ENCODE data around the gene MYBPC3. TPM values are rescaled to one million over a fixed set of nuclear protein-coding genes. Genes with fewer than 3 reads are reported as not detected.

MYBPC3 gene
- total and polyA plus RNA-seq, 10 of the 15 experiments (the other 5 are each of a cell fraction or from before 2014, with no cell fraction given), result 0.03 to 0.08 (median 0.03) TPM; not detected in 7

- TF ChIP-seq, protein P1, sequence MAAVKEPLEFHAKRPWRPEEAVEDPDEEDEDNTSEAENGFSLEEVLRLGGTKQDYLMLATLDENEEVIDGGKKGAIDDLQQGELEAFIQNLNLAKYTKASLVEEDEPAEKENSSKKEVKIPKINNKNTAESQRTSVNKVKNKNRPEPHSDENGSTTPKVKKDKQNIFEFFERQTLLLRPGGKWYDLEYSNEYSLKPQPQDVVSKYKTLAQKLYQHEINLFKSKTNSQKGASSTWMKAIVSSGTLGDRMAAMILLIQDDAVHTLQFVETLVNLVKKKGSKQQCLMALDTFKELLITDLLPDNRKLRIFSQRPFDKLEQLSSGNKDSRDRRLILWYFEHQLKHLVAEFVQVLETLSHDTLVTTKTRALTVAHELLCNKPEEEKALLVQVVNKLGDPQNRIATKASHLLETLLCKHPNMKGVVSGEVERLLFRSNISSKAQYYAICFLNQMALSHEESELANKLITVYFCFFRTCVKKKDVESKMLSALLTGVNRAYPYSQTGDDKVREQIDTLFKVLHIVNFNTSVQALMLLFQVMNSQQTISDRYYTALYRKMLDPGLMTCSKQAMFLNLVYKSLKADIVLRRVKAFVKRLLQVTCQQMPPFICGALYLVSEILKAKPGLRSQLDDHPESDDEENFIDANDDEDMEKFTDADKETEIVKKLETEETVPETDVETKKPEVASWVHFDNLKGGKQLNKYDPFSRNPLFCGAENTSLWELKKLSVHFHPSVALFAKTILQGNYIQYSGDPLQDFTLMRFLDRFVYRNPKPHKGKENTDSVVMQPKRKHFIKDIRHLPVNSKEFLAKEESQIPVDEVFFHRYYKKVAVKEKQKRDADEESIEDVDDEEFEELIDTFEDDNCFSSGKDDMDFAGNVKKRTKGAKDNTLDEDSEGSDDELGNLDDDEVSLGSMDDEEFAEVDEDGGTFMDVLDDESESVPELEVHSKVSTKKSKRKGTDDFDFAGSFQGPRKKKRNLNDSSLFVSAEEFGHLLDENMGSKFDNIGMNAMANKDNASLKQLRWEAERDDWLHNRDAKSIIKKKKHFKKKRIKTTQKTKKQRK (IDR thresholded peaks at IDR 0.05; ENCODE audit: low read depth, low read length), result no peak
- no peak for TF ChIP-seq SIN3A (IDR thresholded peaks at IDR 0.05; ENCODE audit: low read depth, low read length)
- no peak for TF ChIP-seq SRF (IDR thresholded peaks at IDR 0.05; ENCODE audit: low read depth in 2 of 2, low read length in 2 of 2)
- TF ChIP-seq IRF3 (IDR thresholded peaks at IDR 0.05), result no peak
Observed at GRCh38 chr11:47314992-47315391, 37.5 kb downstream of the MYBPC3 start (continued).

DNA sequence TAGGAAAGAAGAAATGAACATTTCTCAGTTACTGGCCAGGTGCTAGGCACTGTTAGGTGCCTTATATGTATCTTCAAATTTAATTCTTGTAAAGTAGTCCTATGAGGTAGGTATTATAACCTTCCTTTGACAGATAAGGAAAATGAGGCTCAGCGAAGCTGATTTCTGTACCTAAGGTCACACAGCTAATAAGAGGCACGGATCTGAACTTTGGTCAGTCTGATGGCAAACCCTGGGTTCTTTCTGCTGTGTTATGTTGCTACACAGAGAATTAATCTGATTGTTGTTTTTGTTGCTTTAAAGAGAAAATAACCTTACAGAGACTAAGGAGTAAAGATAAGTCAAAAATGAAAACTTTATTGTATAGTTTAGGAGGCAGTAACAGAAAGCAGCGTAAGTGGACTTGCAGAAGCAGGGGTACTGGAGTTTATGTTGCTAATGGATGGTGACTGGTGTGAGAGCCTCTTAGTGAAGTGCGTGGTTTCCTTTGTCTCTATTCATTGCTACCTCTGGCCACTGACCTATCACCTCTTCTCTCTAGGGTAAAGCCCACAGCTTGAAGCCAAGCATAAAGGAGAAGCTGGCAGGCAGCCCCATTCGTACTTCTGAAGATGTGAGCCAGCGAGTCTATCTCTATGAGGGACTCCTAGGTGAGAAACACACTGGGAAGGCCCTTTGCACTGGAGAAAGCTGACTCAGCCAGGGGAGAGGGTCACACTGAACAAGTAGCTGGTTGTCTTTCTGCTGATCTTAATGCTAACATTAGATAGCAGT lies 44.3 kb downstream of the MYBPC3 start:
- no peak overlapping the region for H3K27ac ChIP-seq (ENCODE audit: control insufficient read depth, insufficient read depth)
- 98% methylated on average over 6 of the region's 6 CpGs for WGBS (ENCODE audit: insufficient coverage, insufficient replicate concordance, low lambda C conversion rate, missing lambda C conversion rate)
- H3K27me3 ChIP-seq (replicated peaks in 1 of 2; ENCODE audit: control insufficient read depth in 2 of 2, insufficient read depth in 2 of 2, low read length in 1 of 2), result no peaks in the 10 kb centered on the region
- no peak overlapping the region for H3K4me2 ChIP-seq (ENCODE audit: control insufficient read depth, insufficient read depth)
- no TSS peak for BruUV-seq (replicated peaks)
- ChIA-PET RAD21 (ENCODE audit: unreplicated experiment) (interaction anchor here (0.5 kb wide), 1 partner anchor 671 kb away, joined by 3 read pairs; no protein-coding TSS in a partner anchor), CTCF (interaction anchor here (1.0 kb wide), 1 partner anchor 66 kb away, joined by 4 read pairs; no protein-coding TSS in a partner anchor), POLR2A (no interaction called here), SMC1A (ENCODE audit: uncharacterized antibody, unreplicated experiment) (interaction anchor here (0.7 kb wide), 1 partner anchor 60 kb away, joined by 4 read pairs; the partner anchor contains the start of gene ACP2)
- FAIRE-seq (no peak), DNase-seq (ENCODE audit: low read depth, low spot score) (no peak), ATAC-seq (no peak)
- H3K4me1 ChIP-seq (ENCODE audit: control insufficient read depth, insufficient read depth, low read length), result no peaks in the 10 kb centered on the region
- intact Hi-C loops (cut with micrococcal nuclease; ENCODE audit: unreplicated experiment) (no loop called here), in situ Hi-C loops (cut with MboI) (no loop called here)
- H3K79me2 ChIP-seq (ENCODE audit: control insufficient read depth, insufficient read depth, low read length), result no peaks in the 10 kb centered on the region
- H2AFZ ChIP-seq (ENCODE audit: control insufficient read depth, low read depth, low read length), result no peak overlapping the region
- no peaks in the 10 kb centered on the region; the same call in 2 of the 3 replicates for H3K9me3 ChIP-seq (replicated peaks; ENCODE audit: control insufficient read depth, insufficient read depth, low read length)
- no peak overlapping the region for H3K9ac ChIP-seq (ENCODE audit: control insufficient read depth, insufficient read depth, low read length)
- no peak overlapping the region for H3K4me3 ChIP-seq
- H3K36me3 ChIP-seq (ENCODE audit: control insufficient read depth in 2 of 2, insufficient read depth in 2 of 2, low read length in 1 of 2), result peaks cover 22 to 31% of the 10 kb centered on the region in 2 experiments; a peak in 3 of 4 replicates
- TF ChIP-seq NR2C2 (IDR thresholded peaks at IDR 0.05; ENCODE audit: borderline replicate concordance, control insufficient read depth, insufficient read length, low read depth) (no peak), MEF2B (IDR thresholded peaks at IDR 0.05; ENCODE audit: partially characterized antibody, poor library complexity, severe bottlenecking) (no peak), ZSCAN29 (IDR thresholded peaks at IDR 0.05) (no peak), IKZF2 (IDR thresholded peaks at IDR 0.05) (no peak), RBBP5 (conservative IDR thresholded peaks at IDR 0.05) (no peak), POU2F2 (IDR thresholded peaks at IDR 0.05; ENCODE audit: borderline replicate concordance, low read depth, low read length) (no peak), BACH1 (IDR thresholded peaks at IDR 0.05; ENCODE audit: borderline replicate concordance) (no peak)
- H4K20me1 ChIP-seq (ENCODE audit: control insufficient read depth, insufficient read depth), result no peaks in the 10 kb centered on the region

Measured in GM12878 (cell line).